GM12878 (cell line): ENCODE measurements around the gene TMEM38A.

Experiments used
- CEBPB ChIP-seq, 2 experiments: fragments of 150-350 bp in 1 of 2; IDR thresholded peaks; 2 replicates each; pipeline ENCODE4 v1.6.1; 2012 to 2014; ENCODE audit warnings: low read depth in 2 of 2, low read length in 2 of 2, borderline replicate concordance in 1 of 2, inconsistent platforms in 1 of 2
- CTCF ChIP-seq, 3 experiments: IDR thresholded peaks in 2 of 3; conservative IDR thresholded peaks in 1 of 3; 2 replicates each; pipeline ENCODE4 v1.5.1; 2011; ENCODE audit warnings: low read depth in 3 of 3, low read length in 3 of 3, mild to moderate bottlenecking in 3 of 3, control low read depth in 2 of 3, moderate library complexity in 2 of 3, inconsistent platforms in 1 of 3, mixed read lengths in 1 of 3; ENCODE audit not compliant: control insufficient read depth in 2 of 3, insufficient read depth in 1 of 3; ENCODE audit errors: extremely low read depth in 1 of 3
- HDAC6 ChIP-seq: fragments of 200-600 bp; sonication (generic); IDR thresholded peaks from one replicate; pipeline ENCODE4 v1.8.0; 2017; ENCODE audit warnings: antibody characterized with exemption; ENCODE audit not compliant: unreplicated experiment
- POLR2AphosphoS5 ChIP-seq: IDR thresholded peaks from 2 replicates; pipeline ENCODE4 v1.6.1; 2011; ENCODE audit warnings: mild to moderate bottlenecking, low read length, inconsistent platforms
- RCOR1 ChIP-seq: conservative IDR thresholded peaks from 2 replicates; pipeline ENCODE4 v1.6.1; 2012; ENCODE audit warnings: low read depth, low read length, improper control_type of control experiment
- REST ChIP-seq: IDR thresholded peaks from 2 replicates; pipeline ENCODE4 v1.6.1; 2012; ENCODE audit warnings: mild to moderate bottlenecking, low read depth, low read length

- no peak for TF ChIP-seq HDAC6
- TF ChIP-seq CTCF (IDR thresholded peaks at IDR 0.05 in 2 of 3, conservative IDR thresholded peaks at IDR 0.05 in 1 of 3; ENCODE audit: control insufficient read depth in 2 of 3, extremely low read depth in 1 of 3, insufficient read depth in 1 of 3, low read depth in 3 of 3, low read length in 3 of 3), result no peak
- TF ChIP-seq REST, result no peak
- no peak for TF ChIP-seq CEBPB (IDR thresholded peaks at IDR 0.05; ENCODE audit: borderline replicate concordance in 1 of 2, low read depth in 2 of 2, low read length in 2 of 2)
- no peak for TF ChIP-seq POLR2AphosphoS5
- no peak for TF ChIP-seq RCOR1
Observed at GRCh38 chr19:16682539-16682938, 21.6 kb downstream of the TMEM38A start.
